ENCODE measurements around the gene NAT16.
A peak's percentile ranks its signal among the peaks of the same experiment; 100 is the strongest.
"Not testable (repeated sequence)": the region's sequence is repeated elsewhere in the genome, so short reads cannot be mapped to it uniquely, and the experiment has no call there.

NAT16 gene

DNA sequence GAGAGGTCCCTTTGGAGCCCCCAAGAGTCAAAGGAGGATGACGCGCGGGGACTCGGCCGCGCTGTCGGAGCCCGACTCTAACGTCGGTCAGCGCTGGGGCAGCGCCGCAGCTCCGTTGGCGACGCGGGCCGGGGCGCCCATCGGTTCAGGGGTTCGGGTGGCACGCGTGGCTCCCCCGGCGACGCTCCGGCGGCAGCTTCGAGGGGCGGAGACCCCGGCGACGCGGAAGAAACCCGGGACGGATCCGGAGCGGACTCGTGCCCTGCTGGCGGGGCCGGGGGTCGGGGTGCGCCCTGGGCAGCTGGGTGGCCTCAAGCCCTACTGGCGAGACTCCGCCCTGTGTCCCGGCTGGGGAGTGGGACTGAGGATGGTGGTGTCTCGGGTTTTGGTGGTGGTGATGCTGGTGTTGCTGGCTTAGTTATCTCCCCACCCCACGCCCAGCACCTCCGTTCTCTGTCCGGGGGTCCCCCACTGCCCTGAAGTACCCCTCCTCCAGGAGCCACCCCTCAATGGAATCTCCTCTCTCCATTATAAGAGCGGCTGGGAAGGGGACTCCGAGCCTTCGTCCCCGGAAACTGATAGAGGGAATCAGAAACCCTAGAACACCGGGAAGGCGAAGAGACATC, at the start of gene NAT16:
Gene NAT16, minus strand, starts transcription at position 164 of the 626 bp plus-strand sequence. CDS start 5,486 bp downstream, outside the sequence.
- no peak for DNase-seq

- DNase-seq, result no peak
Observed at GRCh38 chr7:101226721-101227120, 46.6 kb upstream of the NAT16 start.

- no peak for DNase-seq
Observed at GRCh38 chr7:101225650-101226049, 45.6 kb upstream of the NAT16 start.

GRCh38 chr7:101223528-101223927, 43.4 kb upstream of the NAT16 start:
- no peak for DNase-seq

DNA sequence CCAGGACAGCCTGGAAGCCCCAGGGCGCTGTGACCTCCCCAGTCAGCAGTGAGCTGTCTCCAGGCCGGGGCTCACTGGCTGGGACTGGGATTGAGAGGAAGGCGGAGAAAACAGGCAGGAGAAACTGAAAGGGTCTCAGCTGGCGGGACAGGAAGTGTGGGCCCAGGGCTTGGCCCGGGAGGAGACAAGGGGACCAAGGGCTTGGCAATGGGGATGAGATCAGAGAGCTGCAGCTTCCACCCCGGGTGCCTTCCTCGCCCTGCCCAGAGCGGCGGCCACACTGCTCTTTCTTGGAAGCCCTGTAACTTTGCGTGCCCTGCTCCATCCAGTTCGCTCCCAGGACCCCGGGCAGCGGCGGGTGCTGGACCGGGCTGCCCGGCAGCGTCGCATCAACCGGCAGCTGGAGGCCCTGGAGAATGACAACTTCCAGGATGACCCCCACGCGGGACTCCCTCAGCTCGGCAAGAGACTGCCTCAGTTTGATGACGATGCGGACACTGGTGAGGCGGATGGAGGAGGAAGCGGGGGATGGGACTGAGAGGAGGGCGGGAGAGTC, 42.3 kb upstream of the NAT16 start:
- DNase-seq, result no peak

DNA sequence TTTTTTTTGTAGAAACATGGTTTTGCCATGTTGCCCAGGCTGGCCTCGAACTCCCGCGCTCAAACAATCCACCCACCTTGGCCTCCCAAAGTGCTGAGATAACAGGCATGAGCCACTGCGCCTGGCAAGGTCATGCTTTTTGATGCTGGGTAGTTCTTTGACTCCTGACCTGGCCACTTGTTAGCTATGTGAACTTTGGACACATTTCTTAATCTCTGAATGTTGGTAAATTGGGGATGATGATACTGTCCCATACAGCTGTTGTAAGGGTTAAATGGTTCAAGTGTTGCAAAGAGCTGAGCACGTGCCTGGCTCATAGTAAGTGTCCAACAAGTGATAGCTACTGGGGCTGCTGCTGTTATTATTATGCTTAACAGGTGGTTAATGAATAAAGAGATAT, 40.2 kb upstream of the NAT16 start:
- no peak for DNase-seq

GRCh38 chr7:101218236-101219125, 38.4 kb upstream of the NAT16 start:
- DNase-seq, result no peak

- DNase-seq, result peak; percentile 97
Observed at GRCh38 chr7:101217388-101218235, 37.5 kb upstream of the NAT16 start, which contains the start of the genes PLOD3 and ZNHIT1. Gene PLOD3, minus strand, starts transcription at chr7:101217581. Its CDS starts 307 bp downstream, at chr7:101217274. Gene ZNHIT1, plus strand, starts transcription at chr7:101218165. Its CDS starts 31 bp downstream, at chr7:101218196.

GRCh38 chr7:101216860-101217387, 36.8 kb upstream of the NAT16 start:
- DNase-seq, result no peak

- no peak for DNase-seq
Observed at GRCh38 chr7:101216001-101216859, 36.1 kb upstream of the NAT16 start.

DNA sequence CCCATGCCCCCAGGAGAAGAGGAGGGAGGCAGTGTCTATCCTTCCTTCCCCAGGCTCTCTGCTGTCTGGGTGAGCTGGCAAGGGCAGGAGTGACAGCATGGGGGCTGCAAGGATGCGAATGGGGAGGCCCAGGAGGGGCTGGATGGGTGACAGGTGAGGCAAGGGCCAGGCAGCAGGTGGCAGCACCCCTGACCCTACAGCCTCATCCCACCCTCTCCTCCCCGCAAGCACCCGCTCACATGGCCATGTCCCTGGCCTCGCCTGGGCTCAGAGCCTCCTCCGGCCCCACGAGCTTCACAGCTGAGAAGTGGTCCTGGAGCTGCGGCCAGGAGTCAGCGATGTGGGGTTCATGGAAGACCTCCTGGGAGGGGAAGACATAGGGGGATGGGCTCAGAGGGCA, 31.9 kb upstream of the NAT16 start:
- no peak for DNase-seq

GRCh38 chr7:101211501-101211900, 31.4 kb upstream of the NAT16 start:
- no peak for DNase-seq

- no peak for DNase-seq
Observed at GRCh38 chr7:101210143-101210542, 30.1 kb upstream of the NAT16 start.

GRCh38 chr7:101208794-101209193, 28.7 kb upstream of the NAT16 start:
- DNase-seq, result no peak

- no peak for DNase-seq
Observed at GRCh38 chr7:101207459-101207858, 27.4 kb upstream of the NAT16 start.

DNA sequence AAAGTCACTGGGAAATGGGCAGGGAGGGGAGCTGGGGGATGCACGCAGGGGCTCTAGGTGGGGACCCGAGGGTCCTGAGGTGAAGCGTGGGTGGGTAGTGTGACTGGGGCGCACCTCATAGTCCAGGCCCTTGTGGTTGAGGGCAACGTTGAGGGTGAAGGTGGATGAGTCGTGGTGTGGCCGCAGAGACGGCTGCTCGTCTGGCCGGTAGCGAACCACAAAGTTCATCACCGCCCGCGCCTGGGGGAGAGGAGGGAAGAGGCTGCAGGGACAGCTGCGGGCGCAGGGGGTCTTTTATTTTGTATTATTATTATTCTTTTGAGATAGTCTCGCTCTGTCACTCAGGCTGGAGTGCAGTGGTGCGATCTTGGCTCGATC, 26.6 kb upstream of the NAT16 start:
- no peak for DNase-seq

- no peak for DNase-seq
Observed at GRCh38 chr7:101205901-101206664, 26.0 kb upstream of the NAT16 start.

- DNase-seq, result not testable (repeated sequence)
Observed at GRCh38 chr7:101203740-101204738, 23.9 kb upstream of the NAT16 start.

DNA sequence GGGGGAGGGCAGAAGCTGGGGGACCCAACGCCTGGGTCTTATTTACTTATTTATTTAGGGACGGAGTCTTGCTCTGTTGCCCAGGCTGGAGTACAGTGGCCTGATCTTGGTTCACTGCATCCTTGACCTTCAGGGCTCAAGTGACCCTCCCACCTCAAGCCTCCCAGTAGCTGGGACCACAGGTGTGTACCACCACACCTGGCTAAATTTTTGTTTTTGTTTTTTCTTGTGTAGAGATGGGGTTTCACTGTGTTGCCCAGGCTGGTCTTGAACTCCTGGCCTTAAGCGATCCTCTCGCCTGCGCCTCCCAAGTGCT, 22.5 kb upstream of the NAT16 start:
- DNase-seq, result no peak
